ENCODE data around the gene WNT4.

- TF ChIP-seq TEAD4 (CRISPR knock-in tag; IDR thresholded peaks at IDR 0.05) (no peak), USF1 (CRISPR knock-in tag; IDR thresholded peaks at IDR 0.05) (no peak), ATF3 (CRISPR knock-in tag; conservative IDR thresholded peaks at IDR 0.05) (no peak), TP53 (CRISPR knock-in tag; IDR thresholded peaks at IDR 0.05) (no peak), ATF6 (CRISPR knock-in tag; IDR thresholded peaks at IDR 0.05) (no peak), ZNF263 (CRISPR knock-in tag; IDR thresholded peaks at IDR 0.05; ENCODE audit: low read depth) (peak; percentile 47; the same call in 1 of the 2 replicates), GABPB1 (CRISPR knock-in tag; IDR thresholded peaks at IDR 0.05) (no peak), ATF2 (CRISPR knock-in tag; IDR thresholded peaks at IDR 0.05; ENCODE audit: borderline replicate concordance, low read depth) (no peak), ZNF219 (CRISPR knock-in tag; IDR thresholded peaks at IDR 0.05; ENCODE audit: borderline replicate concordance) (no peak), GRHL2 (CRISPR knock-in tag; IDR thresholded peaks at IDR 0.05; ENCODE audit: insufficient replicate concordance, severe bottlenecking) (no peak), GTF2I (CRISPR knock-in tag; conservative IDR thresholded peaks at IDR 0.05) (no peak)
- TF ChIP-seq, protein P1, sequence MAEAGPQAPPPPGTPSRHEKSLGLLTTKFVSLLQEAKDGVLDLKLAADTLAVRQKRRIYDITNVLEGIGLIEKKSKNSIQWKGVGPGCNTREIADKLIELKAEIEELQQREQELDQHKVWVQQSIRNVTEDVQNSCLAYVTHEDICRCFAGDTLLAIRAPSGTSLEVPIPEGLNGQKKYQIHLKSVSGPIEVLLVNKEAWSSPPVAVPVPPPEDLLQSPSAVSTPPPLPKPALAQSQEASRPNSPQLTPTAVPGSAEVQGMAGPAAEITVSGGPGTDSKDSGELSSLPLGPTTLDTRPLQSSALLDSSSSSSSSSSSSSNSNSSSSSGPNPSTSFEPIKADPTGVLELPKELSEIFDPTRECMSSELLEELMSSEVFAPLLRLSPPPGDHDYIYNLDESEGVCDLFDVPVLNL (CRISPR knock-in tag; IDR thresholded peaks at IDR 0.05; ENCODE audit: borderline replicate concordance, low read depth): no peak
- TF ChIP-seq, protein P2, sequence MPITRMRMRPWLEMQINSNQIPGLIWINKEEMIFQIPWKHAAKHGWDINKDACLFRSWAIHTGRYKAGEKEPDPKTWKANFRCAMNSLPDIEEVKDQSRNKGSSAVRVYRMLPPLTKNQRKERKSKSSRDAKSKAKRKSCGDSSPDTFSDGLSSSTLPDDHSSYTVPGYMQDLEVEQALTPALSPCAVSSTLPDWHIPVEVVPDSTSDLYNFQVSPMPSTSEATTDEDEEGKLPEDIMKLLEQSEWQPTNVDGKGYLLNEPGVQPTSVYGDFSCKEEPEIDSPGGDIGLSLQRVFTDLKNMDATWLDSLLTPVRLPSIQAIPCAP (CRISPR knock-in tag; IDR thresholded peaks at IDR 0.05): no peak
- TF ChIP-seq, protein P3, sequence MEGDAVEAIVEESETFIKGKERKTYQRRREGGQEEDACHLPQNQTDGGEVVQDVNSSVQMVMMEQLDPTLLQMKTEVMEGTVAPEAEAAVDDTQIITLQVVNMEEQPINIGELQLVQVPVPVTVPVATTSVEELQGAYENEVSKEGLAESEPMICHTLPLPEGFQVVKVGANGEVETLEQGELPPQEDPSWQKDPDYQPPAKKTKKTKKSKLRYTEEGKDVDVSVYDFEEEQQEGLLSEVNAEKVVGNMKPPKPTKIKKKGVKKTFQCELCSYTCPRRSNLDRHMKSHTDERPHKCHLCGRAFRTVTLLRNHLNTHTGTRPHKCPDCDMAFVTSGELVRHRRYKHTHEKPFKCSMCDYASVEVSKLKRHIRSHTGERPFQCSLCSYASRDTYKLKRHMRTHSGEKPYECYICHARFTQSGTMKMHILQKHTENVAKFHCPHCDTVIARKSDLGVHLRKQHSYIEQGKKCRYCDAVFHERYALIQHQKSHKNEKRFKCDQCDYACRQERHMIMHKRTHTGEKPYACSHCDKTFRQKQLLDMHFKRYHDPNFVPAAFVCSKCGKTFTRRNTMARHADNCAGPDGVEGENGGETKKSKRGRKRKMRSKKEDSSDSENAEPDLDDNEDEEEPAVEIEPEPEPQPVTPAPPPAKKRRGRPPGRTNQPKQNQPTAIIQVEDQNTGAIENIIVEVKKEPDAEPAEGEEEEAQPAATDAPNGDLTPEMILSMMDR (IDR thresholded peaks at IDR 0.05): no peak
Measured at GRCh38 chr1:22133247-22133930, 9.5 kb downstream of the WNT4 start.

All from WTC11 (cell line).